ENCODE data around the gene C2CD2L. TPM values are rescaled to one million over a fixed set of nuclear protein-coding genes. Genes with fewer than 3 reads are reported as not detected.
"Not testable (repeated sequence)": the region's sequence is repeated elsewhere in the genome, so short reads cannot be mapped to it uniquely, and the experiment has no call there.

Gene C2CD2L
- total RNA-seq, result 10 to 100 TPM; 25.8 to 47.1 (median 36.1) TPM
- long read RNA-seq, donor 1, full-length matches to known transcripts, result 27 of 53 reads
- long read RNA-seq, donor 1, partial matches to known transcripts, result 8 of 53 reads
- long read RNA-seq, donor 1, other reads (novel, unspliced or antisense), result 18 of 53 reads
- long read RNA-seq, donor 2, partial matches to known transcripts, result 0 of 2 reads
- long read RNA-seq, donor 2, other reads (novel, unspliced or antisense), result 2 of 2 reads

- Histone ChIP-seq H3K4me3 (peak within 1 kb of the TSS; percentile 77), H3K4me1 (ENCODE audit: low read depth) (peaks cover 27% of the 10 kb centered on the region), H3K9me3 (no peaks in the 10 kb centered on the region), H3K36me3 (ENCODE audit: low read depth) (no peaks in the 10 kb centered on the region)
- ATAC-seq (peak; percentile 88), DNase-seq (peak; percentile 93 to 95 (median 95))
- intact Hi-C loops (cut with DNase I, micrococcal nuclease), result no loop called here
- no peak for TF ChIP-seq CTCF (IDR thresholded peaks at IDR 0.05)
These were observed at the start of gene C2CD2L for GRCh38 chr11:119106564-119107537. C2CD2L (plus strand) TSS chr11:119107344; CDS start chr11:119107742, 398 bp downstream.

- H3K36me3 ChIP-seq (ENCODE audit: low read depth); DNase-seq; ATAC-seq; intact Hi-C loops (cut with DNase I, micrococcal nuclease); H3K9me3 ChIP-seq; H3K4me3 ChIP-seq: not testable (repeated sequence)
- H3K4me1 ChIP-seq (ENCODE audit: low read depth), result peaks cover 19% of the 10 kb centered on the region
These were observed 48.0 kb upstream of the C2CD2L start for GRCh38 chr11:119059128-119059527.

GRCh38 chr11:119061256-119061655 lies 45.9 kb upstream of the C2CD2L start:
- no peaks in the 10 kb centered on the region for H3K9me3 ChIP-seq
- DNase-seq (no peak), ATAC-seq (no peak)
- no peaks in the 10 kb centered on the region for H3K36me3 ChIP-seq (ENCODE audit: low read depth)
- intact Hi-C loops (cut with DNase I, micrococcal nuclease), result no loop called here
- H3K4me3 ChIP-seq, result no peak overlapping the region
- peaks cover 10% of the 10 kb centered on the region for H3K4me1 ChIP-seq (ENCODE audit: low read depth)
- TF ChIP-seq CTCF (IDR thresholded peaks at IDR 0.05), result no peak

- no peak overlapping the region for H3K4me3 ChIP-seq
- H3K9me3 ChIP-seq, result no peaks in the 10 kb centered on the region
- no peak for ATAC-seq
- TF ChIP-seq CTCF (IDR thresholded peaks at IDR 0.05), result no peak
- intact Hi-C loops (cut with DNase I, micrococcal nuclease), result no loop called here
- no peak for DNase-seq
- H3K4me1 ChIP-seq (ENCODE audit: low read depth), result peaks cover 14% of the 10 kb centered on the region
- no peaks in the 10 kb centered on the region for H3K36me3 ChIP-seq (ENCODE audit: low read depth)
These were observed 44.4 kb upstream of the C2CD2L start for GRCh38 chr11:119062779-119063178.

GRCh38 chr11:119065369-119065768 lies 41.8 kb upstream of the C2CD2L start:
- Histone ChIP-seq H3K4me1 (ENCODE audit: low read depth) (peaks cover 13% of the 10 kb centered on the region), H3K4me3 (no peak overlapping the region), H3K9me3 (no peaks in the 10 kb centered on the region), H3K36me3 (ENCODE audit: low read depth) (no peaks in the 10 kb centered on the region)
- intact Hi-C loops (cut with DNase I, micrococcal nuclease), result no loop called here
- DNase-seq (peak in 1 of 3 donors; percentile 30), ATAC-seq (no peak)
- TF ChIP-seq CTCF (IDR thresholded peaks at IDR 0.05), result no peak

Measured in mucosa of descending colon (tissue), 3 donors.